Measurements from ENCODE around the gene SOX6. TPM values are rescaled to one million over a fixed set of nuclear protein-coding genes. Genes with fewer than 3 reads are reported as not detected.
"Not testable (repeated sequence)": the region's sequence is repeated elsewhere in the genome, so short reads cannot be mapped to it uniquely, and the experiment has no call there.

SOX6 gene
- total and polyA plus RNA-seq, 2 donors (not counting 3 experiments of a cell fraction or from before 2014, with no cell fraction given): 0.14 to 3.7 TPM

DNA sequence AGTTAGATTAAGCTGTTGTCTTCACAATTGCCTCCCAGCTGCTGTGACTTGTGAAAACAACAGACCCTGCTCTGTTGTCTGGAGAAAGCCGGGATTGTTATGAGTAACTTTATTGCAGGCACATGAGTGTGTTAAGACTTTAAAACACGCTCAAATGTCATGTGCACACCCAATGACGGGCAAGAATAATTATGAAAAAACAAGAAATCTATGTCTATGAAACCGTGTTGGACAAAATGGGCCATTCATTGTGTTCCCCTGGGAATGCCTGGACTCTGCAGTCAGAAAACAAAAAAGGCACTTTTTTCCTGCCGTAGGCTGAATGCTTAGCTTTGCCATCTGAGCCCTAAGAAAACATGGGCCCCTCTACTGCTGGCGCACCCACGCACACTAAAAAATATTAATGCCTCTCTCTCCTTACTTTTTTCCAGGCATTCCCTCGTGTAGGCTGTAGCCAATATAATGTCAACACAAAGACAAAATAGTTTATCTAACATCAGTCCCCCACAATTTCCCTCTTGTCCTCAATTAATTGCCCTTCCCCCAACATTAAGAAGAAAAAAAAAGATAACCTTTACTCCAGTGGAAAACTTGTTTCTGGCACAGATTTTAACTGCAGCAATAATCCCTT is 207.9 kb downstream of the SOX6 start:
- H3K27ac ChIP-seq (ENCODE audit: insufficient read depth, low read depth, low read length): no peak overlapping the region
- TF ChIP-seq, protein P1, sequence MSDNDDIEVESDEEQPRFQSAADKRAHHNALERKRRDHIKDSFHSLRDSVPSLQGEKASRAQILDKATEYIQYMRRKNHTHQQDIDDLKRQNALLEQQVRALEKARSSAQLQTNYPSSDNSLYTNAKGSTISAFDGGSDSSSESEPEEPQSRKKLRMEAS (IDR thresholded peaks at IDR 0.05; ENCODE audit: insufficient read depth, insufficient read length): no peak
- TF ChIP-seq, protein P2, sequence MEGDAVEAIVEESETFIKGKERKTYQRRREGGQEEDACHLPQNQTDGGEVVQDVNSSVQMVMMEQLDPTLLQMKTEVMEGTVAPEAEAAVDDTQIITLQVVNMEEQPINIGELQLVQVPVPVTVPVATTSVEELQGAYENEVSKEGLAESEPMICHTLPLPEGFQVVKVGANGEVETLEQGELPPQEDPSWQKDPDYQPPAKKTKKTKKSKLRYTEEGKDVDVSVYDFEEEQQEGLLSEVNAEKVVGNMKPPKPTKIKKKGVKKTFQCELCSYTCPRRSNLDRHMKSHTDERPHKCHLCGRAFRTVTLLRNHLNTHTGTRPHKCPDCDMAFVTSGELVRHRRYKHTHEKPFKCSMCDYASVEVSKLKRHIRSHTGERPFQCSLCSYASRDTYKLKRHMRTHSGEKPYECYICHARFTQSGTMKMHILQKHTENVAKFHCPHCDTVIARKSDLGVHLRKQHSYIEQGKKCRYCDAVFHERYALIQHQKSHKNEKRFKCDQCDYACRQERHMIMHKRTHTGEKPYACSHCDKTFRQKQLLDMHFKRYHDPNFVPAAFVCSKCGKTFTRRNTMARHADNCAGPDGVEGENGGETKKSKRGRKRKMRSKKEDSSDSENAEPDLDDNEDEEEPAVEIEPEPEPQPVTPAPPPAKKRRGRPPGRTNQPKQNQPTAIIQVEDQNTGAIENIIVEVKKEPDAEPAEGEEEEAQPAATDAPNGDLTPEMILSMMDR (IDR thresholded peaks at IDR 0.05; ENCODE audit: extremely low read depth in 1 of 2, insufficient read depth in 1 of 2, low read depth in 1 of 2, low read length in 2 of 2): no peak
- TF ChIP-seq POLR2AphosphoS5 (IDR thresholded peaks at IDR 0.05; ENCODE audit: insufficient read depth, low read depth, low read length): no peak
- TF ChIP-seq JUN (IDR thresholded peaks at IDR 0.05; ENCODE audit: borderline replicate concordance, insufficient read depth, insufficient read length, low read depth): no peak
- TF ChIP-seq POLR2A (IDR thresholded peaks at IDR 0.05; ENCODE audit: low read depth, low read length): no peak
- TF ChIP-seq FOS (IDR thresholded peaks at IDR 0.05; ENCODE audit: borderline replicate concordance, insufficient read depth, low read length): no peak
- no TSS peak for BruUV-seq (replicated peaks)
- H2AFZ ChIP-seq (ENCODE audit: low read depth, low read length): no peak overlapping the region
- H3K36me3 ChIP-seq (ENCODE audit: control insufficient read depth in 2 of 2, extremely low read depth in 1 of 2, insufficient read depth in 2 of 2, low read length in 2 of 2): no peaks in the 10 kb centered on the region
- intact Hi-C loops (cut with micrococcal nuclease): no loop called here
- DNase-seq (ENCODE audit: low read depth, low spot score) (peak; percentile 37), FAIRE-seq (no peak)
- CTCF ChIA-PET: no interaction called here
- no peaks in the 10 kb centered on the region for H3K9me1 ChIP-seq (replicated peaks; ENCODE audit: control insufficient read depth, extremely low read depth, insufficient read depth, low read length)
- H3K27me3 ChIP-seq (ENCODE audit: control insufficient read depth in 2 of 2, insufficient read depth in 2 of 2, low read length in 2 of 2): no peaks in the 10 kb centered on the region
- no peaks in the 10 kb centered on the region for H4K20me1 ChIP-seq (replicated peaks; ENCODE audit: control insufficient read depth, extremely low read depth, insufficient read depth, low read length)
- H3K9ac ChIP-seq (replicated peaks; ENCODE audit: extremely low read depth, insufficient read depth, low read length): no peak overlapping the region
- no peaks in the 10 kb centered on the region for H3K79me2 ChIP-seq (ENCODE audit: control insufficient read depth, insufficient read depth, low read length)
- H3K9me3 ChIP-seq (replicated peaks; ENCODE audit: control insufficient read depth, insufficient read depth, low read length): no peaks in the 10 kb centered on the region
- POLR2A ChIA-PET: no interaction called here
- dilution Hi-C loops (cut with MboI; ENCODE audit: extremely low pct_ligation_motif_present, low sequenced_read_pairs): no loop called here
- no peak overlapping the region for H3K4me2 ChIP-seq (ENCODE audit: insufficient read depth, low read length)
- no peaks in the 10 kb centered on the region for H3K4me1 ChIP-seq (ENCODE audit: control insufficient read depth, extremely low read depth, insufficient read depth, low read length)
- no peak overlapping the region for H3K4me3 ChIP-seq (replicated peaks in 1 of 3; ENCODE audit: insufficient read depth in 1 of 3, low read depth in 1 of 3, low read length in 3 of 3)

DNA sequence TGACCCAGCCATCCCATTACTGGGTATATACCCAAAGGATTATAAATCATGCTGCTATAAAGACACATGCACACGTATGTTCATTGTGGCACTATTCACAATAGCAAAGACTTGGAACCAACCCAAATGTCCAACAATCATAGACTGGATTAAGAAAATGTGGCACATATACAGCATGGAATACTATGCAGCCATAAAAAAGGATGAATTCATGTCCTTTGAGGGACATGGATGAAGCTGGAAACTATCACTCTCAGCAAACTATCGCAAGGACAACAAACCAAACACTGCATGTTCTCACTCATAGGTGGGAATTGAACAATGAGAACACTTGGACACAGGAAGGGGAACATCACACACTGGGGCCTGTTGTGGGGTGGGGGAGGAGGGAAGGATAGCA is 209.4 kb downstream of the SOX6 start:
- H3K9me3 ChIP-seq (replicated peaks; ENCODE audit: control insufficient read depth, insufficient read depth, low read length); dilution Hi-C loops (cut with MboI; ENCODE audit: extremely low pct_ligation_motif_present, low sequenced_read_pairs); H3K4me2 ChIP-seq (ENCODE audit: insufficient read depth, low read length); H3K27ac ChIP-seq (ENCODE audit: insufficient read depth, low read depth, low read length); FAIRE-seq; BruUV-seq (replicated peaks); intact Hi-C loops (cut with micrococcal nuclease); H4K20me1 ChIP-seq (replicated peaks; ENCODE audit: control insufficient read depth, extremely low read depth, insufficient read depth, low read length); H3K4me3 ChIP-seq (replicated peaks in 1 of 3; ENCODE audit: insufficient read depth in 1 of 3, low read depth in 1 of 3, low read length in 3 of 3); H3K36me3 ChIP-seq (ENCODE audit: control insufficient read depth in 2 of 2, extremely low read depth in 1 of 2, insufficient read depth in 2 of 2, low read length in 2 of 2); H3K79me2 ChIP-seq (ENCODE audit: control insufficient read depth, insufficient read depth, low read length); POLR2A ChIA-PET; CTCF ChIA-PET; H3K4me1 ChIP-seq (ENCODE audit: control insufficient read depth, extremely low read depth, insufficient read depth, low read length); DNase-seq (ENCODE audit: low read depth, low spot score); H2AFZ ChIP-seq (ENCODE audit: low read depth, low read length); H3K9me1 ChIP-seq (replicated peaks; ENCODE audit: control insufficient read depth, extremely low read depth, insufficient read depth, low read length); H3K9ac ChIP-seq (replicated peaks; ENCODE audit: extremely low read depth, insufficient read depth, low read length); H3K27me3 ChIP-seq (ENCODE audit: control insufficient read depth in 2 of 2, insufficient read depth in 2 of 2, low read length in 2 of 2): not testable (repeated sequence)

DNA sequence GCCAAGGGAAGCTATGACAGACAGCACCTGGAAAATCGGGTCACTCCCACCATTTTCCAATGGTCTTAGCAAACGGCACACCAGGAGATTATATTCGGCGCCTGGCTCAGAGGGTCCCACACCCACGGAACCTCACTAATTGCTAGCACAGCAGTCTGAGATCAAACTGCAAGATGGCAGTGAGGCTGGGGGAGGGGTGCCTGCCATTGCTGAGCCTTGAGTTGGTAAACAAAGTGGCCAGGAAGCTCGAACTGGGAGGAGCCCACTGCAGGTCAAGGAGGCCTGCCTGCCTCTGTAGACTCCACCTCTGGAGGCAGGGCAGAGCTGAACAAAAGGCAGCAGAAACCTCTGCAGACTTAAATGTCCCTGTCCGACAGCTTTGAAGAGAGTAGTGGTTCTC is 214.7 kb downstream of the SOX6 start:
- dilution Hi-C loops (cut with MboI; ENCODE audit: extremely low pct_ligation_motif_present, low sequenced_read_pairs); H3K4me2 ChIP-seq (ENCODE audit: insufficient read depth, low read length); H2AFZ ChIP-seq (ENCODE audit: low read depth, low read length); H3K9me3 ChIP-seq (replicated peaks; ENCODE audit: control insufficient read depth, insufficient read depth, low read length); POLR2A ChIA-PET; DNase-seq (ENCODE audit: low read depth, low spot score); H3K36me3 ChIP-seq (ENCODE audit: control insufficient read depth in 2 of 2, extremely low read depth in 1 of 2, insufficient read depth in 2 of 2, low read length in 2 of 2); FAIRE-seq; H4K20me1 ChIP-seq (replicated peaks; ENCODE audit: control insufficient read depth, extremely low read depth, insufficient read depth, low read length); H3K27me3 ChIP-seq (ENCODE audit: control insufficient read depth in 2 of 2, insufficient read depth in 2 of 2, low read length in 2 of 2); CTCF ChIA-PET; H3K4me3 ChIP-seq (replicated peaks in 1 of 3; ENCODE audit: insufficient read depth in 1 of 3, low read depth in 1 of 3, low read length in 3 of 3); H3K9ac ChIP-seq (replicated peaks; ENCODE audit: extremely low read depth, insufficient read depth, low read length); H3K4me1 ChIP-seq (ENCODE audit: control insufficient read depth, extremely low read depth, insufficient read depth, low read length); H3K79me2 ChIP-seq (ENCODE audit: control insufficient read depth, insufficient read depth, low read length); H3K9me1 ChIP-seq (replicated peaks; ENCODE audit: control insufficient read depth, extremely low read depth, insufficient read depth, low read length); H3K27ac ChIP-seq (ENCODE audit: insufficient read depth, low read depth, low read length); BruUV-seq (replicated peaks); intact Hi-C loops (cut with micrococcal nuclease): not testable (repeated sequence)
